Neural cell (in vitro differentiated cells): Measurements from ENCODE around the gene NACC2. TPM values are rescaled to one million over a fixed set of nuclear protein-coding genes. Genes with fewer than 3 reads are reported as not detected.

ENCODE experiments used
- H2AFZ ChIP-seq: fragments of 200-600, 300-800 bp; sonication (generic), shearing (Covaris generic); 2 replicates; pipeline ENCODE4 v1.6.0; 2014; ENCODE audit warnings: low read depth, mild to moderate bottlenecking, antibody characterized with exemption, low read length, moderate library complexity
- H3F3A ChIP-seq: fragments of 200-600 bp; shearing (Covaris generic); 2 replicates; pipeline ENCODE4 v1.6.1; 2016; ENCODE audit warnings: mild to moderate bottlenecking, moderate library complexity, mixed read lengths, antibody characterized with exemption, low read length; ENCODE audit not compliant: insufficient read depth, poor library complexity, severe bottlenecking
- H3K27ac ChIP-seq: fragments of 200-600, 300-800 bp; sonication (generic), shearing (Covaris generic); 2 replicates; pipeline ENCODE4 v1.5.1; 2014; ENCODE audit warnings: mild to moderate bottlenecking, low read length, moderate library complexity
- H3K27me3 ChIP-seq: fragments of 300-800, 200-600 bp; sonication (generic), shearing (Covaris generic); 2 replicates; pipeline ENCODE4 v1.6.0; 2014; ENCODE audit warnings: mild to moderate bottlenecking, low read depth, low read length, moderate library complexity; ENCODE audit not compliant: insufficient read depth
- H3K36me3 ChIP-seq: fragments of 300-800, 200-600 bp; sonication (generic), shearing (Covaris generic); 2 replicates; pipeline ENCODE4 v1.5.1; 2014; ENCODE audit warnings: mild to moderate bottlenecking, antibody characterized with exemption, low read length, moderate library complexity; ENCODE audit not compliant: insufficient read depth
- H3K4me2 ChIP-seq: fragments of 300-800, 200-600 bp; sonication (generic), shearing (Covaris generic); 2 replicates; pipeline ENCODE4 v1.6.0; 2014; ENCODE audit warnings: mild to moderate bottlenecking, low read length
- H3K4me3 ChIP-seq: fragments of 300-800, 200-600 bp; sonication (generic), shearing (Covaris generic); 2 replicates; pipeline ENCODE4 v1.5.1; 2014; ENCODE audit warnings: mild to moderate bottlenecking, low read length, moderate library complexity
- H3K79me2 ChIP-seq: fragments of 200-600 bp; shearing (Covaris generic); replicated peaks from 2 replicates; pipeline ENCODE4 v1.6.0; 2014; ENCODE audit warnings: mild to moderate bottlenecking, low read length, moderate library complexity; ENCODE audit not compliant: insufficient read depth
- H3K9ac ChIP-seq: fragments of 300-800, 200-600 bp; sonication (generic), shearing (Covaris generic); 2 replicates; pipeline ENCODE4 v1.6.1; 2016; ENCODE audit warnings: mild to moderate bottlenecking, low read length, mixed read lengths
- H3K9me2 ChIP-seq: fragments of 200-600 bp; shearing (Covaris generic); 2 replicates; pipeline ENCODE4 v1.6.1; 2016; ENCODE audit warnings: mild to moderate bottlenecking, low read length, mixed read lengths; ENCODE audit not compliant: insufficient read depth
- H3K9me3 ChIP-seq: fragments of 200-600, 300-800 bp; sonication (generic), shearing (Covaris generic); 2 replicates; pipeline ENCODE4 v1.6.1; 2016; ENCODE audit warnings: mild to moderate bottlenecking, mixed run types, low read length, moderate library complexity, mixed read lengths
- H4K20me1 ChIP-seq: fragments of 200-600 bp; shearing (Covaris generic); 2 replicates; pipeline ENCODE4 v1.6.1; 2016; ENCODE audit warnings: mild to moderate bottlenecking, mixed run types; ENCODE audit not compliant: insufficient read depth
- CTCF ChIP-seq: fragments of 450-650 bp; IDR thresholded peaks from 2 replicates; pipeline ENCODE4 v1.5.1; 2014; ENCODE audit warnings: antibody characterized with exemption, mild to moderate bottlenecking, moderate library complexity; ENCODE audit not compliant: poor library complexity, severe bottlenecking
- EP300 ChIP-seq: fragments of 450-650 bp; conservative IDR thresholded peaks from 2 replicates; pipeline ENCODE4 v1.6.1; 2014; ENCODE audit warnings: antibody characterized with exemption, mild to moderate bottlenecking, moderate library complexity; ENCODE audit not compliant: poor library complexity, severe bottlenecking
- EZH2 ChIP-seq: fragments of 200-600, 300-800 bp; shearing (Covaris generic), sonication (generic); IDR thresholded peaks from 2 replicates; pipeline ENCODE4 v1.6.1; 2014; ENCODE audit warnings: antibody characterized with exemption, low read length, borderline replicate concordance, mild to moderate bottlenecking; ENCODE audit not compliant: insufficient read depth, poor library complexity, severe bottlenecking
- MXI1 ChIP-seq: fragments of 450-650 bp; conservative IDR thresholded peaks from 2 replicates; pipeline ENCODE4 v1.6.1; 2014; ENCODE audit warnings: antibody characterized with exemption, mild to moderate bottlenecking; ENCODE audit not compliant: poor library complexity, severe bottlenecking
- POLR2AphosphoS5 ChIP-seq: IDR thresholded peaks from 2 replicates; pipeline ENCODE4 v1.6.1; 2012
- RAD21 ChIP-seq: fragments of 450-650 bp; conservative IDR thresholded peaks from 2 replicates; pipeline ENCODE4 v1.6.1; 2014; ENCODE audit warnings: antibody characterized with exemption, mild to moderate bottlenecking, moderate library complexity
- SMC3 ChIP-seq: fragments of 450-650 bp; conservative IDR thresholded peaks from 2 replicates; pipeline ENCODE4 v1.6.1; 2014; ENCODE audit warnings: antibody characterized with exemption, mild to moderate bottlenecking, moderate library complexity; ENCODE audit not compliant: poor library complexity
- TAF1 ChIP-seq: IDR thresholded peaks from 2 replicates; pipeline ENCODE4 v1.6.1; 2012; ENCODE audit warnings: low read depth
- polyA plus RNA-seq: library from polyadenylated mRNA; depleted of rRNA; stranded (reverse); fragments of >200 nt; gene quantifications from 2 replicates; pipeline ENCODE4 v1.2.3, GENCODE V29; 2014
- TF ChIP-seq, protein P1 (sequence below): IDR thresholded peaks from 2 replicates; pipeline ENCODE4 v1.6.1; 2012; ENCODE audit warnings: borderline replicate concordance

The NACC2 gene
- polyA plus RNA-seq, 1 donor from 2014 or later, result 1.7 TPM

DNA sequence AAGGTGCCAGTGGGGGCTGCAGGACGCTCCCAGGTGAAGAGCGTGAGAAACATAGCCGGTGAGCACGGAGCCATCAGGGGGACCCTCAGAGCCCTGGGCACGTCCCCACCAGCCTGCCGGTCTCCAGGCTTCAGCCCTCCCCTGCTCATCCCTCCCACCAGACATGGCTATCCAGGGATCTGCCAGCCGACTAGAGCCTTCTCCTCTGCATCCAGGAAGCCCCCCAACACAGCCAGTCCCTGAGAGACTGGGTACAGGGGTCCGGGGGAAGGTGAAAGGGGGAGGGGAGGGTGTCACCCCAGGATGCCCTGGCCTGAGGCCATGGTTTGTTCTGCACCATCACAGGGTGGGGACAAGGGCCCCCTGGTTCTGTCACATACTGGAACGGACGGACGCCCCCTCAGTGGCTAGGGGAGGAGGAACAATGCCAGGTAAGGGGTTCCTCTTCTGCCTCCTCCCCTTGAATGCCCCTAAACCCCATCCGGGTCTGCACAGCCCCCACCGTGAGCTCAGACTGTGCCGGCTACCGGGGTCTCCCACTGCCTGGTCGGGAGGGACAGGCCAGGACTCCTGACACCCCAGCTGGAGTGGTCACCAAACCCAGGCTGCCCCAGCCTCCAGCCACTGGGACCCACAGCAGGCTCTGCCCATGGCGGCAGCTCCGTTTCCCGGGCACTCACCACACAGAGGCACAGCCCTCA is 34.3 kb downstream of the NACC2 start:
- Histone ChIP-seq H3K9me3 (no peaks in the 10 kb centered on the region), H3K4me2 (no peak overlapping the region), H2AFZ (no peak overlapping the region), H4K20me1 (no peaks in the 10 kb centered on the region), H3K9me2 (no peaks in the 10 kb centered on the region), H3K9ac (no peak overlapping the region), H3K27me3 (no peaks in the 10 kb centered on the region), H3K36me3 (no peaks in the 10 kb centered on the region), H3K4me3 (no peak overlapping the region), H3F3A (no peaks in the 10 kb centered on the region), H3K79me2 (no peaks in the 10 kb centered on the region), H3K27ac (no peak overlapping the region)
- TF ChIP-seq EP300, result no peak
- TF ChIP-seq EZH2, result no peak
- no peak for TF ChIP-seq MXI1
- TF ChIP-seq RAD21, result no peak
- TF ChIP-seq CTCF, result no peak
- TF ChIP-seq, protein P1, sequence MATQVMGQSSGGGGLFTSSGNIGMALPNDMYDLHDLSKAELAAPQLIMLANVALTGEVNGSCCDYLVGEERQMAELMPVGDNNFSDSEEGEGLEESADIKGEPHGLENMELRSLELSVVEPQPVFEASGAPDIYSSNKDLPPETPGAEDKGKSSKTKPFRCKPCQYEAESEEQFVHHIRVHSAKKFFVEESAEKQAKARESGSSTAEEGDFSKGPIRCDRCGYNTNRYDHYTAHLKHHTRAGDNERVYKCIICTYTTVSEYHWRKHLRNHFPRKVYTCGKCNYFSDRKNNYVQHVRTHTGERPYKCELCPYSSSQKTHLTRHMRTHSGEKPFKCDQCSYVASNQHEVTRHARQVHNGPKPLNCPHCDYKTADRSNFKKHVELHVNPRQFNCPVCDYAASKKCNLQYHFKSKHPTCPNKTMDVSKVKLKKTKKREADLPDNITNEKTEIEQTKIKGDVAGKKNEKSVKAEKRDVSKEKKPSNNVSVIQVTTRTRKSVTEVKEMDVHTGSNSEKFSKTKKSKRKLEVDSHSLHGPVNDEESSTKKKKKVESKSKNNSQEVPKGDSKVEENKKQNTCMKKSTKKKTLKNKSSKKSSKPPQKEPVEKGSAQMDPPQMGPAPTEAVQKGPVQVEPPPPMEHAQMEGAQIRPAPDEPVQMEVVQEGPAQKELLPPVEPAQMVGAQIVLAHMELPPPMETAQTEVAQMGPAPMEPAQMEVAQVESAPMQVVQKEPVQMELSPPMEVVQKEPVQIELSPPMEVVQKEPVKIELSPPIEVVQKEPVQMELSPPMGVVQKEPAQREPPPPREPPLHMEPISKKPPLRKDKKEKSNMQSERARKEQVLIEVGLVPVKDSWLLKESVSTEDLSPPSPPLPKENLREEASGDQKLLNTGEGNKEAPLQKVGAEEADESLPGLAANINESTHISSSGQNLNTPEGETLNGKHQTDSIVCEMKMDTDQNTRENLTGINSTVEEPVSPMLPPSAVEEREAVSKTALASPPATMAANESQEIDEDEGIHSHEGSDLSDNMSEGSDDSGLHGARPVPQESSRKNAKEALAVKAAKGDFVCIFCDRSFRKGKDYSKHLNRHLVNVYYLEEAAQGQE, result no peak

GRCh38 chr9:136059851-136060670 is 35.0 kb downstream of the NACC2 start:
- Histone ChIP-seq H3K27me3 (no peaks in the 10 kb centered on the region), H3K36me3 (no peaks in the 10 kb centered on the region), H3K79me2 (no peaks in the 10 kb centered on the region), H3K9me3 (no peaks in the 10 kb centered on the region), H3F3A (no peaks in the 10 kb centered on the region), H2AFZ (no peak overlapping the region), H3K9ac (no peak overlapping the region), H3K4me2 (no peak overlapping the region), H3K4me3 (no peak overlapping the region), H4K20me1 (no peaks in the 10 kb centered on the region), H3K27ac (no peak overlapping the region), H3K9me2 (no peaks in the 10 kb centered on the region)
- TF ChIP-seq TAF1, result no peak
- no peak for TF ChIP-seq MXI1
- TF ChIP-seq, protein P1, result no peak
- no peak for TF ChIP-seq EP300
- no peak for TF ChIP-seq EZH2
- TF ChIP-seq POLR2AphosphoS5, result no peak
- TF ChIP-seq CTCF, result no peak
- TF ChIP-seq SMC3, result no peak
- TF ChIP-seq RAD21, result no peak
